ENCODE measurements around the gene FHIT.
"Not testable (repeated sequence)": the region's sequence is repeated elsewhere in the genome, so short reads cannot be mapped to it uniquely, and the experiment has no call there.

FHIT gene

DNA sequence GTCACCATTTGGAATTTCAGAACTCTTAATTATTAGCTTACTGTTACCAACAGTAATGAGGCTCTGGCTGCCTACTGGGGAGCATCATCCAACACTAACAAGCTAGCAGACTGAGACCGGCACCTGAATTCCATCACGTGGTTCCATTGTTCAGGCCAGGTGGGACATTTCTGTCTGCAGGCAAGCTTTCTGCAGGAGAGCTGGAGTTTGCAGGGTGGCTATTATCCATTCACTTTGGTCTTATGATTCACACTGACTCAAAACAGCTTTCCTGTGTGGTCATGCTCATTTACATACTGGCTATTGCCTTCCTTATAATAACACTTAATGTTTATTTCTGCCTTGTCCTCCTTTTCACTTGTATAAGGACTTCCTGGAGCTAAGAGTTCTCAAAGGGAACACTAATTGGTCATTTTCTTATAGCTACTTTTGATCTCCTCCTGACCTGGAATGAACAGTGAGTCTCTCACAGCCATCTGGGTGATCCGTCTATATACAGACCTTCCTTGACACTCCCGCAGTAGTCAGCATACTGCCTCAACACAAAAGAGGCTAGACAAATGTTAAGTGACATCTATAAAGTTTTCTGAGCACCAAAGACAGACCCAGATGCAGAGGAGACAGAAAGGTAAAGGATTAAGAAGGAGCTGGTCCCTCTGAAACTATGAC, 695.4 kb downstream of the FHIT start:
- DNase-seq (ENCODE audit: low read depth) = no peak

DNA sequence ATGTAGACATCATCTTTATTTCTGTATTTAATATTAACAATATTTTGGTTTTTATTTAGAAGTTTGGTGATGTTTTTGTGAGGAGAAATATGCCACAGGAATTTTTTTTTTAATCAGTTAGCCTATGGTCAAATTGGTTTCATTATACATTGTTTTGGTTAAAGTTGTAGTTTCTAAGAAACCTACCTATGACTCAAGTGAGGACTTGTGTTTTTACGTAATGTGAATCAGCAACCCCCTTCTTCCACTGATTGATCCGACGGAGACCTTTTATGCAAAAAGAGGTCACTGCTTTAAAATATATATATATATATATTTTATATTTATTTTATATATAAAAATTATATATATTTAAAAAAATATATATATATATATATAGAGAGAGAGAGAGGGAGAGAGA, 698.1 kb downstream of the FHIT start:
- no peak for DNase-seq (ENCODE audit: low read depth)

DNA sequence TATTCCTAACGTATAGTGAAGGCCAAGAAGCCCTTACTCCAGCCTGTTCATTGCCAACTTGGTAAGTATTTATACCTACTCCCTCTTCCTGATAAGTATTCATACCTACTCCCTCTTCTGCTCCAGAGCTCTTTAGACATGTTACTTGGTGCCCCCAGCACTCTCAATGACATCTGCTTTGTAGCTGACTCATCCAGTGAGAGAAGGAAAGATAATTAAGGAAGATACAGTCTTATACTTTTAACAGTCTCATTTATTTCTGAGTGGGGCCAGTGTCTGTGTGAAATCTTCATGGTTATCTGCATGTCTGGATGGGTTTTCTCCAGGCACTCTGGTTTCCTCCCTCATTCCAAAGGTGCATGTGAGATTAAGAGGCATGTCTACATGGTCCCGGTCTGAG, 698.7 kb downstream of the FHIT start:
- no peak for DNase-seq (ENCODE audit: low read depth)

DNA sequence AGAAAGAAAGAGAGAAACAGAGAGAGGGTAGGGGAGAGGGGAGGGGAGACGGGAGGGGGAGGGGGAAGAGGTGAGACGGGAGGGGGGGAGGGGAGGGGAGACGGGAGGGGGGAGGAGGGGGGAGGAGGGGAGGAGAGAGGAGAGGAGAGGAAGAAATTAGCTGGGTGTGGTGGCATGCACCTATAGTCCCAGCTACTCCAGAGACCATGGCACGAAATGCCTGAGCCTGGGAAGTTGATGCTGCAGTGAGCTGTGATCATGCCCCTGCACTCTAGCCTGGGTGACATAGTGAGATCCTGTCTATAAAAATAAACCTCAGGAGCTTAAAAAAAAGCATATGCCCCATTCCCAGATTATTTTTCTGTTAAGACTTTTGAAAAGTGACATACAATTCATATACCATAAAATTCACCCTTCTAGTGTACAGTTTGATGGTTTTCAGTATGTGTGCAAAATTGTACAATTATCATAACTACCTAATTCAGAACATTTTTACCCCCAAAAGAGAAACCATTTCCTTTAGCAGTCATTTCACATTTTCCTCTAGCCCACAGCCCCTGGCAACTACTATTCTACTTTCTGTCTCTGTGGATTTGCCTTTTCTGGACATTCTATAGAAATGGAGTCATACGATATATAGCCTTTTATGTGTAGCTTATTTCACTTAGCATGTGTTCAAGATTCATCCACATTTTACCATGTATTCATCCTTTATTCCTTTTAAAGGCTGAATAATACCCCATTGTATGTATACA, 699.6 kb downstream of the FHIT start:
- no peak for DNase-seq (ENCODE audit: low read depth)

DNA sequence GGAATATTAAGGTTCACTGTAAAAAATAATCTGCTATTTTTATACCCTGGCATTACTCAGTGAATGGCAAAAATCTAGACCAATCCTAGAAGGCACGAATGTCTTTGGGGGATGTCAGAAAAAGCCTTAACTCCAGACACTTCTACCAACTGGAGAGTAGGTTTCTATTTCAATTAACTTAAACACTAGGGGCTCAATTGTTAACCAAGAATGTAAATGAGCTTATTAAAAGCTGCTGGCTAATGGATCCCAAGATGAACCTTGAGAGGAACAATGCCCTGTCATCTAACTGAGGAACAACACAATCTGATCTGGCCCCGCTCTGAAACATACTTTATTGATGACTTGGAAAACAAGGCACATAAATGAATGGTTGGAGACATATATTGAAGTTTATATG, 701.4 kb downstream of the FHIT start:
- no peak for DNase-seq (ENCODE audit: low read depth)

DNA sequence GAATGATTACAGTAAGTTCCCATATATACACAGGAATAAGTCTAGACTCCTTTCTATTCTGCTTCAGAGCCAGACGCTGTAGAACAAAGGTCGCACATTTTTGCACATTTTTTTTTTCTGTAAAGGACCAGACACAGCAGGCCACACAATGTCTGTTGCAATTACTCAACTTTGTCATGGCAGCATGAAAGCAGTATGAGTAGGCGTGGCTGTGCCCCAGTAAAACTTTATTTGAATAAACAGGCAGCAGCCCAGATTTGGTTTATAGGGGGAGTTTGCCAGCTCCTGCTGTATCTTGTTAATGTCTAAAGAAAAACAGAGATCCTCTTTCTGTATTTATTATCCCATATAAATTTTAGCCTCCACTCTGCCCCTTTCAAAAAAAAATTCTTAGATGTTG, 708.3 kb downstream of the FHIT start:
- no peak for DNase-seq (ENCODE audit: low read depth)

DNA sequence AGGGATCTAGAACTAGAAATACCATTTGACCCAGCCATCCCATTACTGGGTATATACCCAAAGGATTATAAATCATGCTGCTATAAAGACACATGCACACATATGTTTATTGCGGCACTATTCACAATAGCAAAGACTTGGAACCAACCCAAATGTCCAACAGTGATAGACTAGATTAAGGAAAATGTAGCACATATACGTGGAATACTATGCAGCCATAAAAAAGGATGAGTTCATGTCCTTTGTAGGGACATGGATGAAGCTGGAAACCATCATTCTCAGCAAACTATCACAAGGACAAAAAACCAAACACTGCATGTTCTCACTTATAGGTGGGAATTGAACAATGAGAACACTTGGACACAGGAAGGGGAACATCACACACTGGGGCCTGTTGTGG, 711.9 kb downstream of the FHIT start:
- not testable (repeated sequence) for DNase-seq (ENCODE audit: low read depth)

DNA sequence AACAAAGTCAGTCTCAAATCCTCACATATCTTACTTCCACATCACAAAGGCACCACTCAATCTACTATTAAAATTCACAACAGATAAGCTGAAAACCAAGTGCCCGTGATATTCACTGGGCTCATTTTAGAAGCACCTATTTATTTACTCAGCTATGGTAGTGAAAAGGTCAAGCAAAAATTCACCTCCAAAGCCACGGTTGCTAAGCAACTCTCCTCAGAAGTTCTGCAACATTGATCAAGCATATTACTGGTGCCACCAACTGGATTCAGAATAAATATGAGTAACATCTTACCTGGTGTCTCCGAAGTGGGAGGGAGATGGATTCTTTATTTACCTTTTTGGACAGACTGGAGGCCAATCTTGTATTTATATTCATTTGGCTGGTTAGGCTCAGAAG, 714.8 kb downstream of the FHIT start:
- DNase-seq (ENCODE audit: low read depth) = no peak

DNA sequence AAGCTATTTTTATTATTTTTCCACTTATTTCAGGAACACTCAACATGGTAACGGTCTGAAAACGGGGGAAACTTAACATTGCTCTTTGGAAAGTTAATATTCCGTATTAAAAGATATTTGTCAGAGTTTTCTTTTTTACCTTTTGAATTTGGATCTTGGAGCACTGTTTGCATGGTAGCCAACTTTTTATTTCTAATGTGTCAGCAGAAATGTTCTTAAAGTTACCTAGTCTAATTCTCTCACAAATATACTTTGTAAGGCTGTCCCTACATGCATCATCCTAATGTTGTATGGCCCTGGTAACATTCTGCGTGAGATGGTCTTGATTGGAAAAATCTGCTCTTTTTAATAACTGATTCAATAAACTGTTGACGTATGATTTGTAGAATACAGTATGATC, 719.5 kb downstream of the FHIT start:
- no peak for DNase-seq (ENCODE audit: low read depth)

DNA sequence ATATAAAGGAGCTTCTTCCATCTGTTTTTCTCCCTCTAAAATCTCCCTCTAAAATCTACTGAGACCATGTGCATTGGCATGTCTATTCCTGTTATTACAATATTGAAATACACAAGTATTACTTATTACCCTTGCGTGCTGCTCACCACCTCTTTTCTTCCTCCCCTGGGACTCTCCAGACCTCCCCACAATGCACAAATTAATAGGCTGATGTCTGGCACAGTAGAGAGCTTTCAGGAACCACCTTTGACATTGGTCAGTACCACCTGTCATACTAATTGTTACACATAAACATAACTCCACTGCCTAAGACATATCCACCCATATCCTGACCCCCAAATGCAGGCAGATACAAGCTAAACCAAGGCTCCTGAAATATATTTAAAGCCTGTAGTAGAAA, 722.6 kb downstream of the FHIT start:
- DNase-seq (ENCODE audit: low read depth) = no peak

DNA sequence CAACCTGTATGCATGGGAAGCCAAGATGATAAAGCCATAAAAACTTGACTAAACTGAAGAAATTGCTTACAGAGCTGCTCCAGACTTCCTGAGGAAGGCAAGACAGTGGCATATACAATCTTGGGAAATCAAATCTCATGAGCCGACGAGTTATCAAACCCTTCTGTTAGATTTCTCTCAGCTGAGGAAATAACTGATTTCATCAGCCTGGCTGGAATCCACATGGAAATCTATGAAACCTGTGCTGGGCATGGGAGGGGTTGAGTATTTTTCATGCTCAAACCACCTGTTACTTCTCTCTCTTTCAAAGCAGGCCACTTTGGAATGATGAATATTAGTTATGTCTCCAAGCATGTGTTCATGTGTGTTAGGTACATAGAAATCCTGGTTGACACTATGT, 727.7 kb downstream of the FHIT start:
- no peak for DNase-seq (ENCODE audit: low read depth)

DNA sequence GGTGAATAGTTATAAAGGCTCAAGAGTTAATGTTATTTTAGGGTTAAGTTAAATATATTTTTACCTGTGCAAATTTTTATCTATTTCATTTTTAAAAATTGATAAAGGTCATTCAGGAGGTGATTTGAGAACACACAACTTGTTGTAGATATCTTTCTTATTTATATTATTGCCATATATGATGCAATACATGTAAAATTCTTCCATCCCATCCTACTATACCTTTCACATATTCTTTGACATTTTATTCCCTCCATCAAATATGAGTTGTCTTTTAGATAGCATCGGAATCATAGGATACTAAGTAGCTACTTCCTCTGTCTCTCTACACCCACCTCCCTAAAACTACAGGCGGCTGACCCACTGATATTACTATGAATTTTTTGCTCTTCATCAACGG, 734.1 kb downstream of the FHIT start:
- no peak for DNase-seq (ENCODE audit: low read depth)

DNA sequence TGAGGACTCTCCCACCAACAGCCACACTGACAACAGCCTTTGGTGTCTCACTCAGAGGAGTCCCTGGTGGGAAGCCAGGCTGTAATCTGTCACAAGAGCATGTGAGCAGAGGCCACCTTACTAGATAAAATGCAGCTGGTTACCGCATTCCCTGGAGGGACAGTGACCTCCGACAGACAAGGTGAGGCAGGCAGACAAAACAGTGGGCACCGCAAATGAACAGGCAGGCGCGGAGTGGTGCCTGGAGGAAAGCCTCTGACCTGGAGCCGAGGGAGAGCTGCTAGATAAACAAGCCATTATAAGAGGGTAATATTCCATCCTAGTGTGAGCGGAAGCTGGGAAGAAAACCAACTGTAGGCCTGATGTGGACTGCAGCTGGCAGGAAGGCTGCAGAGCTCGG, 736.4 kb downstream of the FHIT start:
- DNase-seq (ENCODE audit: low read depth) = no peak

DNA sequence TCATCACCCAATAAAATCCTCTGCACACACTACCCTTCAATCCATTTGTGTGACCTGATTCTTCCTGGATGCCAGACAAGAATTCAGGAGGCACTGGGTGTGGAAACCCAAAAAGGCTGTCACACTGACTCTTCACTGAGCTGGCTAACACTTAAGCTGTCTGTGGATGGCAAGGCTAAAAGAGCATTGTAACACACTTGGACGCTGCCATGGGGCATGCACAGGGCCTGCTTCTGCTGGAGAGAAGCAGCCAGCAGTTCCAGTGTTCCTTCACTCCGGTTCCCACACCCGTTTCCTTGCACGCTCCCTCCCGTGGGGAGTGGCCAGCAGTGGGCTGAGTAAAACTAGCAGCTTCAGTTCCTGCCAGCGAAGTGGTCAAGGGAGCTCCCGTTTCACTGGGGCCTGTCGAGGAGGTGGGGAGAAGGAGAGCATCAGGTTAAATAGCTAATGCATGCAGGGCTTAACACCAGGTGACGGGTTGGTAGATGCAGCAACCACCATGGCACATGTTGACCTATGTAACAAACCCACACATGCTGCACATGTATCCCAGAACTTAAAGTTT, 737.1 kb downstream of the FHIT start:
- no peak for DNase-seq (ENCODE audit: low read depth)

DNA sequence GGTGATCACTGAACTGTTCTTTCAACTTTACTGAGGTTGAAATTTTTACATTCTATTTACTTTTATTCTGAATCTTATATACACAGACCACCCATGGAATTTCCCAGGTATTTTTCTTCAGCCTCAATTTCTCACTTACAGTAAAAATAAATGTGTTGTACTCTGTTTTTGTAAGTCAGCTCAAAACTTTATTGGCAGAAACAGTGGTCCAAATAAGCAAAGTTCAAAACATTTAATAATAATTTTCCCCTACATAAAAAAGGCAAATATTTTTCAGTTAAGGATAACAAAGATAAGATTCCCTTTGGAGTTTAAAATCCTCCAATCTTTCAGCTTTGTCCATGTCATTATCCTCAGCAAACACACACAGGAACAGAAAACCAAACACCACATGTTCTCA, 738.0 kb downstream of the FHIT start:
- no peak for DNase-seq (ENCODE audit: low read depth)

DNA sequence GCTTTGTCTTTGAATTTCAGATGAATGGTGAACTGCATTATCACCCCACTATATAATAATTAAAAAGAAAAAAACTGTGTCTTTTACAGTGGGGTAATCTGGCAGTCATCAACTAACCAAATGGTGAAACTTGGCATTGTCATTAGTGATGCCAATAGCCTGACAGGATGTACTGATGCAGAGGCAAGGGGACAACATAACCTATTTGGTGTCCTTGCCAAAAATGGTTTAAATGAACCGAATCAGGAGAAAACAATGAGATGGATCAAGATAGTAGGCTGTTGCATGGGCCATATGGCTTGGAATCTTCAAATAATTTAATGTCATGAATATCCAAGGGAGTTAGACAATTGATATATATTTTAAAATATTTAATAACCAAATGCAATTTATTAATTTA, 738.7 kb downstream of the FHIT start:
- DNase-seq (ENCODE audit: low read depth) = no peak

DNA sequence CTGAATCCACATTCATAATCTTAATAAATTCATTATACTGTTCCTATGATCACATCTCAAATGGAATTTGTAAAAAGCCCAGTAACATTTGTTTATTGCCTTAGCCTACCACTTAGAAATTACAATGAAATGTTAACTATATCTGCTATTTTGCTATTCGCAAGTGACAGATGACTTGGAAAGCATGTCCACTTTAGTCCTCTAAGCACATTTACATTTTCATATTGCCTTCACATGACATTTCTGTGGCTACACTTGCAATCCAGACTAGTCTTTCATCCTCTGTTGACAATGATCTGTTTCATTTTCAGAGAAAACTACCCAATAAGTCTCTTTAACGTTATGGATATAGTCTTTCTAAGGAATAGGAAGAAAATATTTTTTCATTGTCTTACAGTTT, 741.8 kb downstream of the FHIT start:
- no peak for DNase-seq (ENCODE audit: low read depth)

DNA sequence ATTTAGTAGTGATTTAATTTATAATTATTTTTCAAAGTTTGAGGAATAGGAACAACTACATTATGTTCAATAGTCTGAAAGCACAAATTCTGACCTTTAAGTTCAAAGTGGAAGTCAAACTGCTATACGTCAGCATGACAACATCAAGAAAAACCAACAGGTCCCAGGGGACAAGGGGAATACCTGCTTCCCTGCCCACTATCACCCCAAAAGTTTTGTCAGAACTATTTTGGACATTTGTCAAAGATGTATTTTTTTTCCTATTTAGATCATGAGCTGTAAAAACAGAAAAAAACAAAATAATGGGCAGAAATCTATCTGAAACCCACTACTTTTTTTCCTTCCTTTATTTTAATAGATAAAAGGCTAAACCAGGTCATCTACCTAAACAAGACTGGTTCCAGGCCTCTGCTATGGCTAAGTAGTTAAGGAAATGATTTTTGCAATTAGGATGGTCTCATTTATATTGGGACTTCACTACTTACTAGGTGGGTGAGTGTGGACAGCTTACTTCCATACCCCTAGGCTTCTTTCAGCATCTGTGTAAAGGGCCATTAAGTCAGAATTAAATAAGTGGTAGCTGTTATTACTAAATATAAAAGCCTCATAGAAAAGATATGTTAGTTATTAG, 746.3 kb downstream of the FHIT start:
- DNase-seq (ENCODE audit: low read depth) = no peak

DNA sequence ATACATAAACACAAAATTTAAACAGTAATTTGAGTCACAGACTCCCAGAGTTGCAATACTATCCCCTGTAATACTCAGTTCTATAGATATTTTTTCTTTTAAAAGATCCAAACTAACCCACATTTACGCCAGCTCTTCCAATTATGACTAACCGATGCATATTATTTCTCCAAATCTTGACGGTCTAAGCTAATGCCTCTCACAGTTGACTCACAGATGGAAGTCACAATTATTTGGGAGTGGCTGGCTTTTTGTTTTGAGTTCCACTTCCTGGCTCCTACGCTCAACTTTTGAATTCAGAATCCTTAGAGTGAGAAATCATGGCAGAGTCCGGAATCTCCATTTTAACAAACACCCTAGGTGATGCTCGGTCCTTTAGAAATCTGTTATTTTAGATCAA, 749.9 kb downstream of the FHIT start:
- no peak for DNase-seq (ENCODE audit: low read depth)

DNA sequence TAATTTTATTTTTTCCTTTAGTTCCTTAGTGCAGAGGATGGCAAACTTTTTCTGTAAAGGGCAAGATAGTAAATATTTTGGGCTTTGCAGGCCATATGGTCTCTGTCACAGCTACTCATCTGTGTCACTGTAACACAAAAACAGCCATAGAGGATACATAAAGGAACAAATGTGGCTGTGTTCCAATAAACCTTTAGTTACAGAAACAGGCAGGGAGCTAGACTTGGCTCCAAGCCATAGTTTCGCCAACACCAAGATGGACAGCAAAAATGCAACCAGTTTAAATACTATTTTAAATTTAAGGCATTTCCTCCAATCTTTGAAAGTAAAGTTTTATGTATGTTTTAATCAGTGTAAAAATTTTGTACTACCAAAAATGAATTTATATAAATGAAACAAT, 753.4 kb downstream of the FHIT start:
- DNase-seq (ENCODE audit: low read depth) = no peak

DNA sequence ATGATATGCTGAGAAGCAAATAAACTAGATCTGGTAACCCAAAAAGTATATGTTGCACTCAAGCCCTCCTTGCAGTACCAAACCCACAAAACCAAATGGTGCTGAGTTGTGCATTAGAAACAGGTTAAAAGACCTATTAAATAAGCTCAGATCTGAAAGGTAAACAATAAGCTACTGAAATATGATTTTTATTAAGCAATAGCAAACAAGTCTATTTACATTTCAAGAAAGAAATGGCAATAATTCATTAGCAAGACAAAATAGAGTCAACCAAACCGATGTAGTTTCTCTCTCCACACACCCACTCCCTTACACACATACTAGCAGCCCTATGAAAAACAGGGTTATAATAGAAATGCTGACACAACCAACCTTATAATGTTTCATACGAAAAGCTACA, 760.3 kb downstream of the FHIT start:
- no peak for DNase-seq (ENCODE audit: low read depth)

DNA sequence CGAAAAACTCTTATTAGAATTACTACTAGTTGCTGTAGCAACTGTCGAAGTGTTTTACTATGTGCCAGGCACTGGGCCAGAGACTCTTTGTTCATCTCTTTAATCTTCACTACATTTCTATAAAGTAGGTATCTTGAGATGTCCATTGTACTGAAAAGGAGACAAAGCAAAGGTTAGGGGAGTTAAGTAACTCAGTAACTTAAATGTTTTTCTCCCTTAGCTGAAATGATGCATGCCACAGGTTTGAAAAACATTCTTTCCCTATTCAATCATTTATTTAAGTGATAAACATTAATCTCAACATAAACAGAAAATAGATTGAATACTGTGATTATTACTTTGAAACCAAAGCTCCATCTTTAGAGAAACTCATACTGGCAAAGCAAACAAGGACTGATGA, 776.2 kb downstream of the FHIT start:
- no peak for DNase-seq (ENCODE audit: low read depth)

DNA sequence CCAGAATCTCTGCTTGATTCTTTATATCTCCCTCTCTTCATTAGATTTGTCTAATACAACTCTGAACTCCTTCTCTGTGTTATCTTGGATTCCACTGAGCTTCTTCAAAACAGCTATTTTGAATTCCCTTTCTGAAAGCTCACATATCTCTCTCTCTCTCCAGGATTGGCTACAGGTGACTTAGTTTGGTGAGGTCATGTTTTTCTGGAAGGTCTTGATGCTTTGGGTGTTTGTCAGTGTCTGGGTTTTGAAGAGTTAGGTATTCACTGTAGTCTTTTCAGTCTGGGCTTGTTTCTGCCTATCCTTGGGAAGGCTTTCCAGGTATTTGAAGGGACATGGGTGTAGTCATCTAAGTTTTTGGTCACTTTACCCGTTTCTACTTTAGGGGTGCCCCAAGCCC, 781.8 kb downstream of the FHIT start:
- no peak for DNase-seq (ENCODE audit: low read depth)
